OCI-LY7 (cell line): ENCODE results near the gene MARCHF2.
A peak's percentile ranks its signal among the peaks of the same experiment; 100 is the strongest.

ENCODE experiments used
- CTCF ChIP-seq: fragments of 200-600 bp; sonication (generic); conservative IDR thresholded peaks from 2 replicates; pipeline ENCODE4 v1.5.1; 2014; ENCODE audit warnings: mild to moderate bottlenecking, antibody characterized with exemption, low read length, moderate library complexity, mixed read lengths
- EZH2phosphoT487 ChIP-seq: fragments of 200-600 bp; sonication (generic); IDR thresholded peaks from 2 replicates; pipeline ENCODE4 v1.6.1; 2018; ENCODE audit warnings: low read depth, borderline replicate concordance, mild to moderate bottlenecking, mixed run types, antibody characterized with exemption, low read length, moderate library complexity, mixed read lengths

DNA sequence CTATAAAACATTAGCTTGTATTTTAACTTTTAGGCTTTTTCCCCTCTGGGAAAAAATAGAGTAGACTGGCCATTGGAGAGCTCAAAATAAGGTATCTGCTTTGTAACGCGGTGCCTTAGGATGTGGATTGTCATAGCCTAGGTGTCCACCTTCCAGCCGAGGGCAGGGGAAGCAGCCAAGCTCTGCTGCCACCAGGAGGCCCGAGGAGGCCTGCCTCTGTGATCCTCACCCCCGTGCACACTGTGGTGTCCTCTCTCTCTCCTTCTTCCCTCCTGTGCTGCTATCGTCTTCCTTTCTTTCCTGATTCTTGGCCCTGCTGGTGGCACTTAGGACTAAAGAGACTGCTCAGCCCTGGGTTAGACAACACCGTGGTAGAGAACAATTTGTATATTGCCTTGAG is 43.0 kb downstream of the MARCHF2 start:
- TF ChIP-seq CTCF = peak; percentile 15; the same call in 1 of the 2 replicates
- TF ChIP-seq EZH2phosphoT487 = no peak
